PC-3 (cell line): Measurements from ENCODE around the gene SIPA1L3. TPM values are rescaled to one million over a fixed set of nuclear protein-coding genes. Genes with fewer than 3 reads are reported as not detected.

Experiments
- ATAC-seq: fragments of 200-7000 bp; cut with Tn5 transposase; 2 replicates; pipeline ENCODE4 v1.9.1; 2020; ENCODE audit warnings: mild to moderate bottlenecking, moderate library complexity
- BruUV-seq: library from RNA; stranded (reverse); fragments of 400-500 nt; replicated peaks from 2 replicates; lab custom pipeline; 2021; lab: Mats Ljungman, UMichigan
- CTCF ChIA-PET: fragments of 300-600 bp; sonication (Branson Sonifier 250); formaldehyde crosslinking; loops from one replicate; lab custom pipeline; 2022; ENCODE audit warnings: antibody characterized with exemption; lab: Charles Lee
- POLR2A ChIA-PET: fragments of 300-600 bp; sonication (Branson Sonifier 250); formaldehyde crosslinking; loops from one replicate; lab custom pipeline; 2022; ENCODE audit warnings: antibody characterized with exemption; ENCODE audit not compliant: unreplicated experiment; lab: Charles Lee
- DNase-seq: peaks from one replicate; pipeline ENCODE4 v3.0.0-alpha.2; 2015
- H2AFZ ChIP-seq: fragments of 300-600 bp; sonication (generic); 2 replicates; pipeline ENCODE4 v1.6.0; 2016; ENCODE audit warnings: antibody characterized with exemption, low read length
- H3F3A ChIP-seq: fragments of 300-600 bp; sonication (generic); one replicate; pipeline ENCODE4 v1.6.0; 2017; ENCODE audit warnings: antibody characterized with exemption, low read length, control low read depth, mild to moderate bottlenecking; ENCODE audit not compliant: unreplicated experiment
- H3K27ac ChIP-seq: fragments of 300-600 bp; sonication (generic); 2 replicates; pipeline ENCODE4 v1.5.1; 2016; ENCODE audit warnings: mild to moderate bottlenecking, low read length
- H3K27me3 ChIP-seq: fragments of 300-600 bp; sonication (generic); 2 replicates; pipeline ENCODE4 v1.6.1; 2016; ENCODE audit warnings: low read length, mixed read lengths
- H3K36me3 ChIP-seq: fragments of 300-600 bp; sonication (generic); 2 replicates; pipeline ENCODE4 v1.6.1; 2016; ENCODE audit warnings: low read depth, mixed run types, low read length, mixed read lengths
- H3K4me1 ChIP-seq: fragments of 300-600 bp; sonication (generic); 2 replicates; pipeline ENCODE4 v1.5.1; 2016; ENCODE audit warnings: low read length; ENCODE audit not compliant: insufficient read depth
- H3K4me2 ChIP-seq: fragments of 300-600 bp; sonication (generic); 2 replicates; pipeline ENCODE4 v1.6.0; 2016; ENCODE audit warnings: low read length
- H3K4me3 ChIP-seq: fragments of 300-600 bp; sonication (generic); 2 replicates; pipeline ENCODE4 v1.5.1; 2016; ENCODE audit warnings: mild to moderate bottlenecking, low read length, mixed read lengths
- H3K79me2 ChIP-seq: fragments of 300-600 bp; sonication (generic); 2 replicates; pipeline ENCODE4 v1.6.1; 2017; ENCODE audit warnings: low read length, mixed read lengths
- H3K9ac ChIP-seq: fragments of 300-600 bp; sonication (generic); 2 replicates; pipeline ENCODE4 v1.6.0; 2016; ENCODE audit warnings: mild to moderate bottlenecking, low read length
- H3K9me2 ChIP-seq: fragments of 300-600 bp; sonication (generic); replicated peaks from 2 replicates; pipeline ENCODE4 v1.6.1; 2016; ENCODE audit warnings: mixed run types, low read length, mixed read lengths
- H3K9me3 ChIP-seq: fragments of 300-600 bp; sonication (generic); 2 replicates; pipeline ENCODE4 v1.6.1; 2016; ENCODE audit warnings: low read length, mixed read lengths
- H4K20me1 ChIP-seq: fragments of 300-600 bp; sonication (generic); 2 replicates; pipeline ENCODE4 v1.6.1; 2016; ENCODE audit warnings: low read length, mixed read lengths
- CTCF ChIP-seq: fragments of 300-600 bp; sonication (generic); conservative IDR thresholded peaks from 2 replicates; pipeline ENCODE4 v1.5.1; 2017; ENCODE audit warnings: antibody characterized with exemption, low read depth, mild to moderate bottlenecking, low read length
- EZH2 ChIP-seq: fragments of 300-600 bp; sonication (generic); IDR thresholded peaks from one replicate; pipeline ENCODE4 v1.6.1; 2017; ENCODE audit warnings: antibody characterized with exemption, mild to moderate bottlenecking, low read length; ENCODE audit not compliant: unreplicated experiment
- EZH2phosphoT487 ChIP-seq: fragments of 300-600 bp; sonication (generic); IDR thresholded peaks from 2 replicates; pipeline ENCODE4 v1.6.1; 2018; ENCODE audit warnings: mild to moderate bottlenecking, antibody characterized with exemption, low read length, borderline replicate concordance
- intact Hi-C: fragments of 100-400 bp; cut with micrococcal nuclease; formaldehyde crosslinking; loops from 2 replicates; pipeline ENCODE4 v1.9.0; 2023
- total RNA-seq: library from RNA; depleted of rRNA; stranded (reverse); fragments of >200 nt; gene quantifications from 2 replicates; pipeline ENCODE4 v1.2.3, GENCODE V29; 2014

Gene SIPA1L3
- total RNA-seq, 1 experiment from 2014 or later = 38.7 TPM

- POLR2A ChIA-PET = no interaction called here
Observed at GRCh38 chr19:37964109-37964508, 57.1 kb downstream of the SIPA1L3 start.

GRCh38 chr19:37966211-37966661 lies 59.2 kb downstream of the SIPA1L3 start:
- peaks cover 97% of the 10 kb centered on the region for H3K79me2 ChIP-seq
- H4K20me1 ChIP-seq = no peaks in the 10 kb centered on the region
- ATAC-seq (no peak), DNase-seq (no peak)
- TF ChIP-seq EZH2 = no peak
- no peak for TF ChIP-seq CTCF
- TF ChIP-seq EZH2phosphoT487 = no peak
- H3K9ac ChIP-seq = no peak overlapping the region
- no peak overlapping the region for H3K27ac ChIP-seq
- POLR2A ChIA-PET = no interaction called here
- H3F3A ChIP-seq = no peaks in the 10 kb centered on the region
- H3K36me3 ChIP-seq = no peaks in the 10 kb centered on the region; the same call in 1 of the 2 replicates
- intact Hi-C loops = no loop called here
- no peak overlapping the region for H3K4me2 ChIP-seq
- no peaks in the 10 kb centered on the region for H3K9me3 ChIP-seq
- H2AFZ ChIP-seq = no peak overlapping the region
- CTCF ChIA-PET = no interaction called here
- peaks cover 5% of the 10 kb centered on the region; the same call in 1 of the 2 replicates for H3K4me1 ChIP-seq
- no peak overlapping the region for H3K4me3 ChIP-seq
- H3K9me2 ChIP-seq = no peaks in the 10 kb centered on the region
- BruUV-seq = no TSS peak
- H3K27me3 ChIP-seq = no peaks in the 10 kb centered on the region

More at GRCh38 chr19:37964109-37964508, 57.1 kb downstream of the SIPA1L3 start:
- no peak overlapping the region for H2AFZ ChIP-seq
- TF ChIP-seq EZH2 = no peak
- no peak for TF ChIP-seq EZH2phosphoT487
- TF ChIP-seq CTCF = no peak
- peaks cover 97% of the 10 kb centered on the region for H3K79me2 ChIP-seq
- no peaks in the 10 kb centered on the region for H3K9me2 ChIP-seq
- H3K27me3 ChIP-seq = no peaks in the 10 kb centered on the region
- H3K36me3 ChIP-seq = 0 out of 2 replicates have a peak, but pooled peaks cover 5% of the 10 kb centered on the region
- H3K4me3 ChIP-seq = no peak overlapping the region
- no peak overlapping the region for H3K27ac ChIP-seq
- H3F3A ChIP-seq = no peaks in the 10 kb centered on the region
- peaks cover 6% of the 10 kb centered on the region; the same call in 1 of the 2 replicates for H3K4me1 ChIP-seq
- intact Hi-C loops = no loop called here
- ATAC-seq (no peak), DNase-seq (no peak)
- H3K9ac ChIP-seq = no peak overlapping the region
- CTCF ChIA-PET = no interaction called here
- H3K9me3 ChIP-seq = no peaks in the 10 kb centered on the region
- H4K20me1 ChIP-seq = no peaks in the 10 kb centered on the region
- no TSS peak for BruUV-seq
- H3K4me2 ChIP-seq = no peak overlapping the region

- no peaks in the 10 kb centered on the region for H3F3A ChIP-seq
- H3K27ac ChIP-seq = no peak overlapping the region
- CTCF ChIA-PET = no interaction called here
- BruUV-seq = no TSS peak
- H3K36me3 ChIP-seq = no peaks in the 10 kb centered on the region; the same call in 1 of the 2 replicates
- POLR2A ChIA-PET = no interaction called here
- no peak overlapping the region for H3K9ac ChIP-seq
- ATAC-seq = no peak; the same call in 1 of the 2 replicates
- H4K20me1 ChIP-seq = no peaks in the 10 kb centered on the region
- intact Hi-C loops = no loop called here
- H3K79me2 ChIP-seq = peaks cover 98% of the 10 kb centered on the region
- H3K9me3 ChIP-seq = no peaks in the 10 kb centered on the region
- H2AFZ ChIP-seq = no peak overlapping the region
- H3K4me3 ChIP-seq = no peak overlapping the region
- H3K4me2 ChIP-seq = no peak overlapping the region
- no peaks in the 10 kb centered on the region for H3K9me2 ChIP-seq
- TF ChIP-seq EZH2 (no peak), EZH2phosphoT487 (no peak), CTCF (no peak)
- DNase-seq = no peak
- peaks cover under 1% of the 10 kb centered on the region; the same call in 1 of the 2 replicates for H3K4me1 ChIP-seq
- H3K27me3 ChIP-seq = no peaks in the 10 kb centered on the region
Observed at GRCh38 chr19:37966662-37967231, 59.7 kb downstream of the SIPA1L3 start.
